GM12878 (cell line): ENCODE measurements around the gene GPR152. TPM values are rescaled to one million over a fixed set of nuclear protein-coding genes. Genes with fewer than 3 reads are reported as not detected.

Experiments used
- CEBPB ChIP-seq, 2 experiments: fragments of 150-350 bp in 1 of 2; IDR thresholded peaks; 2 replicates each; pipeline ENCODE4 v1.6.1; 2012 to 2014; ENCODE audit warnings: low read depth in 2 of 2, low read length in 2 of 2, borderline replicate concordance in 1 of 2, inconsistent platforms in 1 of 2
- CHD2 ChIP-seq: IDR thresholded peaks from 2 replicates; pipeline ENCODE4 v1.6.1; 2011; ENCODE audit warnings: low read depth, low read length, improper control_type of control experiment, borderline replicate concordance
- EED ChIP-seq: sonication (generic); IDR thresholded peaks from 2 replicates; pipeline ENCODE4 v1.6.1; 2016; ENCODE audit warnings: antibody characterized with exemption, low read depth
- FOS ChIP-seq: IDR thresholded peaks from 3 replicates; pipeline ENCODE4 v1.6.1; 2011; ENCODE audit warnings: borderline replicate concordance; ENCODE audit not compliant: insufficient read length; ENCODE audit errors: extremely low read depth
- JUND ChIP-seq: IDR thresholded peaks from 2 replicates; pipeline ENCODE4 v1.6.1; 2012; ENCODE audit warnings: low read depth, mild to moderate bottlenecking, low read length, improper control_type of control experiment, moderate library complexity
- MLLT1 ChIP-seq: fragments of 450-650 bp; IDR thresholded peaks from 2 replicates; pipeline ENCODE4 v1.6.1; 2016; ENCODE audit warnings: mild to moderate bottlenecking
- PBX3 ChIP-seq: IDR thresholded peaks from 2 replicates; pipeline ENCODE4 v1.6.1; 2011; ENCODE audit warnings: mild to moderate bottlenecking, low read depth, low read length, moderate library complexity; ENCODE audit not compliant: insufficient replicate concordance
- POLR2AphosphoS5 ChIP-seq: IDR thresholded peaks from 2 replicates; pipeline ENCODE4 v1.6.1; 2011; ENCODE audit warnings: mild to moderate bottlenecking, low read length, inconsistent platforms
- RAD21 ChIP-seq: IDR thresholded peaks from 2 replicates; pipeline ENCODE4 v1.6.1; 2011; ENCODE audit warnings: mild to moderate bottlenecking, low read depth, low read length, moderate library complexity; ENCODE audit not compliant: insufficient read depth
- SMAD1 ChIP-seq: fragments of 450-650 bp; IDR thresholded peaks from 2 replicates; pipeline ENCODE4 v1.6.1; 2018; ENCODE audit warnings: mild to moderate bottlenecking, low read depth; ENCODE audit not compliant: partially characterized antibody
- TARDBP ChIP-seq: IDR thresholded peaks from 2 replicates; pipeline ENCODE4 v1.6.1; 2016; ENCODE audit warnings: borderline replicate concordance
- ZNF217 ChIP-seq: fragments of 450-650 bp; IDR thresholded peaks from 2 replicates; pipeline ENCODE4 v1.6.1; 2017; ENCODE audit warnings: antibody characterized with exemption, mild to moderate bottlenecking
- ZNF592 ChIP-seq: fragments of 450-650 bp; IDR thresholded peaks from 2 replicates; pipeline ENCODE4 v1.6.1; 2017; ENCODE audit warnings: mild to moderate bottlenecking, moderate library complexity
- polyA plus RNA-seq, 11 experiments: library from polyadenylated mRNA; depleted of rRNA in 4 of 11; unstranded in 6 of 11; stranded (reverse) in 5 of 11; fragments of >200 nt; fragmentation: Nextera tagmentation in 4 of 11; fragmentation: Illumina TruSeq in 1 of 11; extraction: Ambion mirVana in 4 of 11; extraction: Trizol in 1 of 11; gene quantifications; 1 replicate in 1 of 11; 2 replicates in 10 of 11; pipeline versions ENCODE4 v1.2.1 to v1.2.3, GENCODE V29; 2011 to 2016; ENCODE audit warnings: inconsistent platforms in 2 of 11, missing spikeins in 2 of 11, low read depth in 1 of 11
- total RNA-seq, 4 experiments: library from RNA; depleted of rRNA in 3 of 4; stranded (reverse); fragments of >200 nt in 3 of 4; fragmentation: Illumina TruSeq in 1 of 4; extraction: Trizol in 1 of 4; gene quantifications; 2 replicates each; pipeline versions ENCODE4 v1.2.1 to v1.2.3, GENCODE V29; 2013 to 2021
- TF ChIP-seq, protein P1 (sequence below): fragments of 450-650 bp; IDR thresholded peaks from 2 replicates; pipeline ENCODE4 v1.6.1; 2017; ENCODE audit warnings: antibody characterized with exemption, mild to moderate bottlenecking, moderate library complexity
- TF ChIP-seq, protein P2 (sequence below): fragments of 450-650 bp; formaldehyde crosslinking; IDR thresholded peaks from 2 replicates; pipeline ENCODE4 v1.4.0; 2022; ENCODE audit warnings: mild to moderate bottlenecking, moderate library complexity

GPR152 gene
- total and polyA plus RNA-seq, 10 of the 15 experiments (the other 5 are each of a cell fraction or from before 2014, with no cell fraction given), result not detected

DNA sequence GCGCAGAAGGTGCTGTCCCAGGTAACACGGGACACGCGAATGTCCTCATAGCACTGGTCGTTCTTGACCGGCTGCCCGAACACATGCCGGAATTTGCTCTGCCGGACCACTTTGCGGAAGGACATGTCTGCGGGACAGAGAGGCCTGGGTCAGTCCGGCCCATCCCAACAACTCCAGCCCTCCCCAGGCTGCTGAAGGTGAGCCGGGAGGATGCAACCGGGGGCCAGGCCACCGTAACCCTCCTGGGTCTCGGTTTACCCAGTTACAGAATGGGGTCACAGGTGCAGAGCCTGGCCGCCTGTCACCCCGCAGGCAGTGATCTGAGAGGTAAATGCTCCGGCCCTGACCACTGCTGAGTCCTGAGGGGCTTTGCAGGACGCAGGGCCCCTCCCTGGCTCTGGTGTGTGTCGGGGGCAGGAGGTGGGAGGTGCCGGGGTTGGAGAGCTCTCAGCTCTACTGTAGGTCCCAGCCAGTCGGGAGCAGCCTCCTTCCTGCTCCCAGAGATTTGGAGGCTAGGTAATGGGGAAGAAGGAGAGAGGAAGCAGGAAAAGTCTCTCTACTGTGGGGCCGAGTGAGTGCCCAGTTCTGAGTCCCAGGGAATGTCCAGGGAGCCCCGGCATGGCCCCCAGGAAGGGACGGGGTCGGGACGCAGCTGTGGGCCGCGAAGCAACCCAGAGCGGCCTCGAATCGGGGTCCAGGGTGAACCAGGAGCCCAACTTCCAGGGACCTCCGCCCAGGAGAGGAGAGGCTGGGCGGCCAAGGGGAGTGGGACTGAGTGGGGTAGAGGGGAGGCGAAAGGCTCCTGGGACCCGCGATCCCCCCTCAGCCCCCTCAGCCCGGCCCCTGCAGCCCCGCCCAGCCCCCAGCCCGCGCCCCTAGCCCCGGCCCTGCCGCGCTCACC lies 9.8 kb downstream of the GPR152 start (continued):
- no peak for TF ChIP-seq PBX3
- no peak for TF ChIP-seq JUND
- TF ChIP-seq MLLT1, result peak; percentile 55
- peak; percentile 18; the same call in 1 of the 2 replicates for TF ChIP-seq TARDBP
- no peak for TF ChIP-seq CEBPB (IDR thresholded peaks at IDR 0.05; ENCODE audit: borderline replicate concordance in 1 of 2, low read depth in 2 of 2, low read length in 2 of 2)
- no peak for TF ChIP-seq POLR2AphosphoS5
- no peak for TF ChIP-seq RAD21
- no peak for TF ChIP-seq FOS
- TF ChIP-seq EED, result 0 out of 2 replicates have a peak, but pooled peaks have one; percentile 24
- TF ChIP-seq, protein P1, sequence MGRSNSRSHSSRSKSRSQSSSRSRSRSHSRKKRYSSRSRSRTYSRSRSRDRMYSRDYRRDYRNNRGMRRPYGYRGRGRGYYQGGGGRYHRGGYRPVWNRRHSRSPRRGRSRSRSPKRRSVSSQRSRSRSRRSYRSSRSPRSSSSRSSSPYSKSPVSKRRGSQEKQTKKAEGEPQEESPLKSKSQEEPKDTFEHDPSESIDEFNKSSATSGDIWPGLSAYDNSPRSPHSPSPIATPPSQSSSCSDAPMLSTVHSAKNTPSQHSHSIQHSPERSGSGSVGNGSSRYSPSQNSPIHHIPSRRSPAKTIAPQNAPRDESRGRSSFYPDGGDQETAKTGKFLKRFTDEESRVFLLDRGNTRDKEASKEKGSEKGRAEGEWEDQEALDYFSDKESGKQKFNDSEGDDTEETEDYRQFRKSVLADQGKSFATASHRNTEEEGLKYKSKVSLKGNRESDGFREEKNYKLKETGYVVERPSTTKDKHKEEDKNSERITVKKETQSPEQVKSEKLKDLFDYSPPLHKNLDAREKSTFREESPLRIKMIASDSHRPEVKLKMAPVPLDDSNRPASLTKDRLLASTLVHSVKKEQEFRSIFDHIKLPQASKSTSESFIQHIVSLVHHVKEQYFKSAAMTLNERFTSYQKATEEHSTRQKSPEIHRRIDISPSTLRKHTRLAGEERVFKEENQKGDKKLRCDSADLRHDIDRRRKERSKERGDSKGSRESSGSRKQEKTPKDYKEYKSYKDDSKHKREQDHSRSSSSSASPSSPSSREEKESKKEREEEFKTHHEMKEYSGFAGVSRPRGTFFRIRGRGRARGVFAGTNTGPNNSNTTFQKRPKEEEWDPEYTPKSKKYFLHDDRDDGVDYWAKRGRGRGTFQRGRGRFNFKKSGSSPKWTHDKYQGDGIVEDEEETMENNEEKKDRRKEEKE, result no peak
- no peak for TF ChIP-seq ZNF217
- TF ChIP-seq CHD2, result no peak
- no peak for TF ChIP-seq ZNF592
- TF ChIP-seq, protein P2, sequence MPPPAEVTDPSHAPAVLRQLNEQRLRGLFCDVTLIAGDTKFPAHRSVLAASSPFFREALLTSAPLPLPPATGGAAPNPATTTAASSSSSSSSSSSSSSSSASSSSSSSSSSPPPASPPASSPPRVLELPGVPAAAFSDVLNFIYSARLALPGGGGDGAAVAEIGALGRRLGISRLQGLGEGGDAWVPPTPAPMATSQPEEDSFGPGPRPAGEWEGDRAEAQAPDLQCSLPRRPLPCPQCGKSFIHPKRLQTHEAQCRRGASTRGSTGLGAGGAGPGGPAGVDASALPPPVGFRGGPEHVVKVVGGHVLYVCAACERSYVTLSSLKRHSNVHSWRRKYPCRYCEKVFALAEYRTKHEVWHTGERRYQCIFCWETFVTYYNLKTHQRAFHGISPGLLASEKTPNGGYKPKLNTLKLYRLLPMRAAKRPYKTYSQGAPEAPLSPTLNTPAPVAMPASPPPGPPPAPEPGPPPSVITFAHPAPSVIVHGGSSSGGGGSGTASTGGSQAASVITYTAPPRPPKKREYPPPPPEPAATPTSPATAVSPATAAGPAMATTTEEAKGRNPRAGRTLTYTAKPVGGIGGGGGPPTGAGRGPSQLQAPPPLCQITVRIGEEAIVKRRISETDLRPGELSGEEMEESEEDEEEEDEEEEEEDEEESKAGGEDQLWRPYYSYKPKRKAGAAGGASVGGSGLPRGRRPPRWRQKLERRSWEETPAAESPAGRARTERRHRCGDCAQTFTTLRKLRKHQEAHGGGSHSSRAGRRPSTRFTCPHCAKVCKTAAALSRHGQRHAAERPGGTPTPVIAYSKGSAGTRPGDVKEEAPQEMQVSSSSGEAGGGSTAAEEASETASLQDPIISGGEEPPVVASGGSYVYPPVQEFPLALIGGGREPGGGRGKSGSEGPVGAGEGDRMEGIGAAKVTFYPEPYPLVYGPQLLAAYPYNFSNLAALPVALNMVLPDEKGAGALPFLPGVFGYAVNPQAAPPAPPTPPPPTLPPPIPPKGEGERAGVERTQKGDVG (CRISPR knock-in tag), result no peak
- no peak for TF ChIP-seq SMAD1
